GM23248 (cell line): ENCODE results near the gene RNF121. TPM values are rescaled to one million over a fixed set of nuclear protein-coding genes. Genes with fewer than 3 reads are reported as not detected.
A peak's percentile ranks its signal among the peaks of the same experiment; 100 is the strongest.

Experiments used
- DNase-seq: peaks from one replicate; pipeline ENCODE4 v3.0.0-alpha.2; 2015
- H2AFZ ChIP-seq: fragments of 200-600 bp; sonication (generic); 2 replicates; pipeline ENCODE4 v1.6.1; 2016; ENCODE audit warnings: antibody characterized with exemption
- H3F3A ChIP-seq: fragments of 200-600 bp; sonication (generic); 2 replicates; pipeline ENCODE4 v1.6.1; 2016; ENCODE audit warnings: mild to moderate bottlenecking, antibody characterized with exemption, mixed run types; ENCODE audit not compliant: insufficient read depth
- H3K27ac ChIP-seq: fragments of 200-600 bp; sonication (generic); 2 replicates; pipeline ENCODE4 v1.5.1; 2016; ENCODE audit warnings: mild to moderate bottlenecking
- H3K27me3 ChIP-seq: fragments of 200-600 bp; sonication (generic); replicated peaks from 2 replicates; pipeline ENCODE4 v1.6.1; 2016; ENCODE audit warnings: mild to moderate bottlenecking; ENCODE audit not compliant: insufficient read depth
- H3K36me3 ChIP-seq: fragments of 200-600 bp; sonication (generic); 2 replicates; pipeline ENCODE4 v1.6.1; 2016; ENCODE audit warnings: low read depth, mild to moderate bottlenecking
- H3K4me1 ChIP-seq: fragments of 200-600 bp; sonication (generic); 2 replicates; pipeline ENCODE4 v1.6.1; 2016; ENCODE audit warnings: mild to moderate bottlenecking; ENCODE audit not compliant: insufficient read depth
- H3K4me2 ChIP-seq: fragments of 200-600 bp; sonication (generic); one replicate; pipeline ENCODE4 v1.6.1; 2016; ENCODE audit warnings: mild to moderate bottlenecking; ENCODE audit not compliant: unreplicated experiment
- H3K4me3 ChIP-seq: fragments of 200-600 bp; sonication (generic); 2 replicates; pipeline ENCODE4 v1.5.1; 2016; ENCODE audit warnings: mild to moderate bottlenecking
- H3K79me2 ChIP-seq: fragments of 200-600 bp; sonication (generic); 2 replicates; pipeline ENCODE4 v1.6.1; 2016; ENCODE audit warnings: mild to moderate bottlenecking; ENCODE audit not compliant: insufficient read depth
- H3K9ac ChIP-seq: fragments of 200-600 bp; sonication (generic); 2 replicates; pipeline ENCODE4 v1.6.1; 2016; ENCODE audit warnings: mild to moderate bottlenecking
- H3K9me2 ChIP-seq: fragments of 200-600 bp; sonication (generic); 2 replicates; pipeline ENCODE4 v1.6.1; 2016; ENCODE audit warnings: mixed run types, mild to moderate bottlenecking, moderate library complexity; ENCODE audit not compliant: insufficient read depth
- H3K9me3 ChIP-seq: fragments of 200-600 bp; sonication (generic); one replicate; pipeline ENCODE4 v1.6.1; 2017; ENCODE audit warnings: low read depth
- H4K20me1 ChIP-seq: fragments of 200-600 bp; sonication (generic); 2 replicates; pipeline ENCODE4 v1.6.0; 2016; ENCODE audit not compliant: insufficient read depth
- EZH2 ChIP-seq: fragments of 200-600 bp; sonication (generic); IDR thresholded peaks from 2 replicates; pipeline ENCODE4 v1.6.1; 2018; ENCODE audit warnings: antibody characterized with exemption, mild to moderate bottlenecking; ENCODE audit not compliant: insufficient read depth, poor library complexity, severe bottlenecking
- EZH2phosphoT487 ChIP-seq: fragments of 200-600 bp; sonication (generic); IDR thresholded peaks from 2 replicates; pipeline ENCODE4 v1.6.1; 2018; ENCODE audit warnings: antibody characterized with exemption, moderate library complexity, mild to moderate bottlenecking, low read depth; ENCODE audit not compliant: insufficient read depth
- WGBS, 2 experiments: methylation state at CpG; one replicate each; pipeline ENCODE4 v1.1.6; 2015 to 2017; ENCODE audit warnings: low lambda C conversion rate in 2 of 2, low coverage in 1 of 2; ENCODE audit errors: missing lambda C conversion rate in 2 of 2; 5-methylcytosine and 5-hydroxymethylcytosine counted together
- in situ Hi-C: fragments of 300-500 bp; cut with MboI; formaldehyde crosslinking; loops from 2 replicates; pipeline ENCODE4 v1.15.0; 2020
- polyA plus RNA-seq: library from polyadenylated mRNA; unstranded; fragments of >200 nt; fragmentation: Nextera tagmentation; extraction: Ambion mirVana; gene quantifications from 2 replicates; pipeline ENCODE4 v1.2.1, GENCODE V29; 2016
- total RNA-seq: library from RNA; depleted of rRNA; stranded (reverse); fragments of >200 nt; shearing (Covaris generic); gene quantifications from 2 replicates; pipeline ENCODE4 v1.2.3, GENCODE V29; 2014

The RNF121 gene
- total and polyA plus RNA-seq, 2 experiments from 2014 or later, result 19.9 to 20.3 TPM

GRCh38 chr11:72001834-72002591, 73.2 kb downstream of the RNF121 start:
- H3K36me3 ChIP-seq, result peaks cover 27% of the 10 kb centered on the region; the same call in 1 of the 2 replicates
- H3K9me2 ChIP-seq, result no peaks in the 10 kb centered on the region
- H3K9me3 ChIP-seq, result no peaks in the 10 kb centered on the region
- H3F3A ChIP-seq, result peaks cover 40% of the 10 kb centered on the region
- H3K27me3 ChIP-seq, result no peaks in the 10 kb centered on the region
- H3K27ac ChIP-seq, result peak overlapping the region; percentile 12; the same call in 1 of the 2 replicates
- no peak overlapping the region for H3K9ac ChIP-seq
- no peaks in the 10 kb centered on the region for H4K20me1 ChIP-seq
- DNase-seq, result no peak
- H3K4me3 ChIP-seq, result no peak overlapping the region
- TF ChIP-seq EZH2phosphoT487, result no peak
- TF ChIP-seq EZH2, result no peak
- in situ Hi-C loops, result no loop called here
- no peak overlapping the region for H3K4me2 ChIP-seq
- no peaks in the 10 kb centered on the region for H3K79me2 ChIP-seq
- no peak overlapping the region for H2AFZ ChIP-seq
- no peaks in the 10 kb centered on the region for H3K4me1 ChIP-seq
- WGBS, 2 experiments, result 69% methylated on average over 10 of the region's 10 CpGs

- Histone ChIP-seq H3K36me3 (peaks cover 32% of the 10 kb centered on the region; the same call in 1 of the 2 replicates), H3K27ac (no peak overlapping the region), H3K9me2 (no peaks in the 10 kb centered on the region), H3K4me1 (no peaks in the 10 kb centered on the region), H3K4me2 (no peak overlapping the region), H3F3A (peaks cover 45% of the 10 kb centered on the region), H3K9ac (no peak overlapping the region), H4K20me1 (no peaks in the 10 kb centered on the region), H2AFZ (no peak overlapping the region), H3K4me3 (no peak overlapping the region), H3K79me2 (no peaks in the 10 kb centered on the region), H3K9me3 (no peaks in the 10 kb centered on the region), H3K27me3 (no peaks in the 10 kb centered on the region)
- WGBS, 2 experiments, result 80 to 81% methylated on average over 12 of the region's 12 CpGs
- no peak for TF ChIP-seq EZH2
- no peak for TF ChIP-seq EZH2phosphoT487
- DNase-seq, result no peak
- in situ Hi-C loops, result no loop called here
Measured at GRCh38 chr11:72002841-72003775, 74.3 kb downstream of the RNF121 start.

DNA sequence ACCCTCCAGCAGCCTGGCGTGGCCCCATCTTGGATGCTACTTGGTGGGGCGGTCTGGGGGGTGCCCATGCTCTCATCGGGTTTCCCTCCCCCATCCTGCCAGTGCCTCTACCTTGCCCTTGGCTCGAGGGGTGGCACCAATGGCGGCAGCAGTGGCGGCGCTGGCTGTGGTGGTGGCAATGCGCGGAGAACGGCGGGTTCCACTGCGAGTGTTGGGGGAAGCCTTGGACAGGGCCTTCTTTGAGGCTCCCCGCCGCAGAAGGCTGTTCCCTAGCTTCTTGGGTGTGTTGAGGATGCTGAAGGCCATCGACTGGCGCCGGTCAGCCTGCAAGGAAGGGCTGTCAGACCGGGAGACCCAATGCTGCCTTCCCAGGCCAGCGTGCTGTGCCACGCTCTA, 74.9 kb downstream of the RNF121 start:
- Histone ChIP-seq H4K20me1 (no peaks in the 10 kb centered on the region), H3F3A (peaks cover 51% of the 10 kb centered on the region), H3K4me3 (no peak overlapping the region), H3K9ac (no peak overlapping the region), H3K9me2 (no peaks in the 10 kb centered on the region), H3K4me1 (no peaks in the 10 kb centered on the region), H2AFZ (no peak overlapping the region), H3K27ac (no peak overlapping the region), H3K27me3 (no peaks in the 10 kb centered on the region), H3K9me3 (no peaks in the 10 kb centered on the region), H3K4me2 (no peak overlapping the region), H3K79me2 (no peaks in the 10 kb centered on the region), H3K36me3 (peaks cover 39% of the 10 kb centered on the region; the same call in 1 of the 2 replicates)
- in situ Hi-C loops, result no loop called here
- no peak for TF ChIP-seq EZH2
- no peak for TF ChIP-seq EZH2phosphoT487
- 89 to 90% methylated on average over 18 to 20 of the region's 20 CpGs for WGBS, 2 experiments
- DNase-seq, result no peak

DNA sequence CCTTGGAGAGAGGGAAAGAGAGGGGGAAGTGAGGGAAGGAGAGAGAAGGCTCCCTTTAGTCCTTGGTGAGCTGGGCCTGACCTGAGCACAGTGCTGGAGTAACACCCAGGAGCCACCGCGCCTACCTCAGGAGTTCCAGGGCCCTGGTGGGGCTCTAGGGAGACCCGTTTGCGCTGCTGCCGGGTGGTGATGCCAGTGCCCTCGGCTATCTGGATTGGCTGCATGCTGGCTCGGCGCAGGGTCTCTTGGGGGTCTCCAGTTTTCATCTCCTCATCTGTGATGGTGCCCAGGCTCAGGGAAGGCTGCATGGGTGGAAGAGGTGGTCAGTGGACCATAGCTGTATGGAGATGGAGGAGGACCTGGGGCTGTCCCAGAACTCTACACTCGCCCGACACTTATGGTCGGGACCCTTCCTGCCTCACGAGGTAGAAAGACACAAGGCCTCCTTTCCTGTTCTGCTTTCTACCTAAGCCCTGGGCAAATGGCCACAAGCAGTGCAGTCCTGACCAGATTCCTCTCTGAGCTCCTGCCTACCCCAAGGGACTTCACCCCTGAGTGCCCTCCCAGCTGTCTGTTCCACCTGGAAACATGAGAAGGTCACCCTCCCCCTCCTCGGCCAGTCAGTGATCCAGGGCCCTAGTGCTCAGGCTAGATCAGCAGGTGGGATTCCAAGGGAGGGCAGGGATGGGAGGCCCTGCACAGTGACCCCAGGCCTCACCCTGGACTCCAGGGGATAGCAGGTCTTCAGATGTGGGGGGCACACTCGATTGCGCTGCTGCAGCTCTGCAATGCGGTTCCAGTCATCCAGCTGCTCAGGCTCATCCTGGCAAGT, 75.9 kb downstream of the RNF121 start:
- Histone ChIP-seq H2AFZ (no peak overlapping the region), H3K79me2 (peaks cover 1% of the 10 kb centered on the region; the same call in 1 of the 2 replicates), H3K9me3 (no peaks in the 10 kb centered on the region), H3K36me3 (peaks cover 40% of the 10 kb centered on the region; the same call in 1 of the 2 replicates), H3F3A (peaks cover 52% of the 10 kb centered on the region), H3K4me2 (no peak overlapping the region), H3K27me3 (no peaks in the 10 kb centered on the region), H3K4me3 (no peak overlapping the region), H4K20me1 (no peaks in the 10 kb centered on the region), H3K27ac (no peak overlapping the region), H3K9me2 (no peaks in the 10 kb centered on the region), H3K9ac (no peak overlapping the region), H3K4me1 (no peaks in the 10 kb centered on the region)
- in situ Hi-C loops, result no loop called here
- DNase-seq, result no peak
- WGBS, 2 experiments, result 92% methylated on average over 14 to 16 of the region's 16 CpGs
- no peak for TF ChIP-seq EZH2
- TF ChIP-seq EZH2phosphoT487, result no peak
